Uterus (tissue), 2 donors: ENCODE results near the gene PSMC2.

Experiments
- CTCF ChIP-seq, 4 experiments: fragments of 200-600 bp in 2 of 4; fragments of 450-650 bp in 2 of 4; sonication (generic) in 2 of 4; IDR thresholded peaks; one replicate each; pipeline ENCODE4 v1.5.1; 2016 to 2019; ENCODE audit warnings: antibody characterized with exemption in 4 of 4, mild to moderate bottlenecking in 2 of 4, moderate library complexity in 1 of 4
- POLR2A ChIP-seq, 2 donors: fragments of 450-650 bp; IDR thresholded peaks; one replicate each; pipeline ENCODE4 v1.6.1; 2016; ENCODE audit warnings: antibody characterized with exemption in 2 of 2, mild to moderate bottlenecking in 1 of 2, moderate library complexity in 1 of 2

- no peak for TF ChIP-seq CTCF (IDR thresholded peaks at IDR 0.05)
- no peak for TF ChIP-seq POLR2A (IDR thresholded peaks at IDR 0.05)
These were observed 32.0 kb downstream of the PSMC2 start for GRCh38 chr7:103379270-103379975.
